ENCODE measurements around the gene SEMA5A.

The SEMA5A gene

GRCh38 chr5:9549941-9550340 lies 4.1 kb upstream of the SEMA5A start:
- DNase-seq (ENCODE audit: low read depth in 1 of 2, low spot score in 1 of 2), result no peak
- no peak overlapping the region for H3K4me3 ChIP-seq (replicated peaks; ENCODE audit: insufficient read depth, low read length)
- TF ChIP-seq SPI1 (IDR thresholded peaks at IDR 0.05; ENCODE audit: borderline replicate concordance, low read depth) (no peak), POLR2AphosphoS5 (IDR thresholded peaks at IDR 0.05; ENCODE audit: low read depth) (no peak), REST (IDR thresholded peaks at IDR 0.05; ENCODE audit: insufficient replicate concordance, low read depth) (no peak), CTCF (IDR thresholded peaks at IDR 0.05; ENCODE audit: insufficient read depth, low read length) (no peak), GABPA (IDR thresholded peaks at IDR 0.05; ENCODE audit: low read depth) (no peak)
- H3K27ac ChIP-seq (replicated peaks), result no peak overlapping the region
- H3K27me3 ChIP-seq (ENCODE audit: insufficient read depth, poor library complexity, severe bottlenecking), result peaks cover 17% of the 10 kb centered on the region

GRCh38 chr5:9547122-9547947 lies 1.5 kb upstream of the SEMA5A start:
- Histone ChIP-seq H3K4me3 (replicated peaks; ENCODE audit: insufficient read depth, low read length) (no peak overlapping the region), H3K27me3 (ENCODE audit: insufficient read depth, poor library complexity, severe bottlenecking) (peaks cover 29% of the 10 kb centered on the region), H3K27ac (replicated peaks) (no peak overlapping the region)
- no peak for DNase-seq (ENCODE audit: low read depth in 1 of 2, low spot score in 1 of 2)
- no peak for TF ChIP-seq POLR2AphosphoS5 (IDR thresholded peaks at IDR 0.05; ENCODE audit: low read depth)

GRCh38 chr5:9545136-9545991 lies 511 bp downstream of the SEMA5A start:
- TF ChIP-seq POLR2AphosphoS5 (IDR thresholded peaks at IDR 0.05; ENCODE audit: low read depth), result no peak
- no peak for TF ChIP-seq SPI1 (IDR thresholded peaks at IDR 0.05; ENCODE audit: borderline replicate concordance, low read depth)
- TF ChIP-seq GABPA (IDR thresholded peaks at IDR 0.05; ENCODE audit: low read depth), result no peak
- TF ChIP-seq REST (IDR thresholded peaks at IDR 0.05; ENCODE audit: insufficient replicate concordance, low read depth), result no peak
- TF ChIP-seq CTCF (IDR thresholded peaks at IDR 0.05; ENCODE audit: insufficient read depth, low read length), result no peak
- no peak overlapping the region for H3K4me3 ChIP-seq (replicated peaks; ENCODE audit: insufficient read depth, low read length)
- H3K27ac ChIP-seq (replicated peaks), result no peak overlapping the region
- no peak for DNase-seq (ENCODE audit: low read depth in 1 of 2, low spot score in 1 of 2)
- H3K27me3 ChIP-seq (ENCODE audit: insufficient read depth, poor library complexity, severe bottlenecking), result peaks cover 29% of the 10 kb centered on the region

- Histone ChIP-seq H3K27me3 (ENCODE audit: insufficient read depth, poor library complexity, severe bottlenecking) (peaks cover 29% of the 10 kb centered on the region), H3K4me3 (replicated peaks; ENCODE audit: insufficient read depth, low read length) (no peak overlapping the region), H3K27ac (replicated peaks) (no peak overlapping the region)
- DNase-seq (ENCODE audit: low read depth in 1 of 2, low spot score in 1 of 2), result peak in 1 of 2 experiments; percentile 19
- TF ChIP-seq POLR2AphosphoS5 (IDR thresholded peaks at IDR 0.05; ENCODE audit: low read depth), result no peak
- no peak for TF ChIP-seq GABPA (IDR thresholded peaks at IDR 0.05; ENCODE audit: low read depth)
- peak; percentile 55 for TF ChIP-seq CTCF (IDR thresholded peaks at IDR 0.05; ENCODE audit: insufficient read depth, low read length)
- no peak for TF ChIP-seq SPI1 (IDR thresholded peaks at IDR 0.05; ENCODE audit: borderline replicate concordance, low read depth)
Observed at GRCh38 chr5:9544502-9545135, 1.3 kb downstream of the SEMA5A start.
